ENCODE data around the gene STOM. TPM values are rescaled to one million over a fixed set of nuclear protein-coding genes. Genes with fewer than 3 reads are reported as not detected.
A peak's percentile ranks its signal among the peaks of the same experiment; 100 is the strongest.

The STOM gene
- total RNA-seq, 4 donors from 2014 or later = 78.2 to 195 (median 111) TPM

- TF ChIP-seq POLR2AphosphoS5 (IDR thresholded peaks at IDR 0.05) (no peak), EP300 (IDR thresholded peaks at IDR 0.05; ENCODE audit: low read depth) (no peak), POLR2A (IDR thresholded peaks at IDR 0.05) (no peak), CTCF (IDR thresholded peaks at IDR 0.05) (no peak)
- H3K36me3 ChIP-seq = peaks cover 0 to 68% (median 27%) of the 10 kb centered on the region in 4 donors
- no peaks in the 10 kb centered on the region for H3K27me3 ChIP-seq
- intact Hi-C loops (cut with DNase I; ENCODE audit: low total_unique reads) (loop anchor here (5.0 kb wide), 1 partner anchor 90 kb away; no protein-coding TSS in a partner anchor), in situ Hi-C loops (cut with MboI; ENCODE audit: low pct_ligation_motif_present in 1 of 4, low pct_unique_long_range_greater_than_20kb in 1 of 4, low sequenced_read_pairs in 3 of 4) (loop anchor here in 2 of 4 donors (25.0 kb wide), 1 partner anchor 100 kb away; the partner anchor contains the start of gene RAB14 (in 2 of the 2))
- no peak for DNase-seq
- 91 to 96% methylated on average over 4 to 17 of the region's 17 CpGs for WGBS, 2 donors (ENCODE audit: low coverage in 1 of 2)
- peaks cover 0 to 7% (median 0%) of the 10 kb centered on the region in 4 donors for H3K4me1 ChIP-seq
- no peak overlapping the region for H3K27ac ChIP-seq
- H3K9me3 ChIP-seq = no peaks in the 10 kb centered on the region
- no peak overlapping the region for H3K4me3 ChIP-seq
These were observed 57.9 kb downstream of the STOM start for GRCh38 chr9:121312169-121312568.

GRCh38 chr9:121310571-121310970 lies 59.5 kb downstream of the STOM start:
- H3K27me3 ChIP-seq = no peaks in the 10 kb centered on the region
- H3K4me3 ChIP-seq = no peak overlapping the region
- 84 to 90% methylated on average over 2 to 9 of the region's 9 CpGs for WGBS, 2 donors (ENCODE audit: low coverage in 1 of 2)
- in situ Hi-C loops (cut with MboI; ENCODE audit: low pct_ligation_motif_present in 1 of 4, low pct_unique_long_range_greater_than_20kb in 1 of 4, low sequenced_read_pairs in 3 of 4) (loop anchor here in 2 of 4 donors (25.0 kb wide), 1 partner anchor 98 kb away; the partner anchor contains the start of gene RAB14 (in 2 of the 2)), intact Hi-C loops (cut with DNase I; ENCODE audit: low total_unique reads) (loop anchor here (5.0 kb wide), 1 partner anchor 88 kb away; no protein-coding TSS in a partner anchor)
- DNase-seq = no peak
- peaks cover 0 to 6% (median 0%) of the 10 kb centered on the region in 4 donors for H3K4me1 ChIP-seq
- H3K27ac ChIP-seq = no peak overlapping the region
- H3K9me3 ChIP-seq = no peaks in the 10 kb centered on the region
- peaks cover 0 to 60% (median 23%) of the 10 kb centered on the region in 4 donors for H3K36me3 ChIP-seq
- no peak for TF ChIP-seq POLR2AphosphoS5 (IDR thresholded peaks at IDR 0.05)
- TF ChIP-seq EP300 (IDR thresholded peaks at IDR 0.05; ENCODE audit: low read depth) = no peak
- no peak for TF ChIP-seq POLR2A (IDR thresholded peaks at IDR 0.05)
- no peak for TF ChIP-seq CTCF (IDR thresholded peaks at IDR 0.05)

GRCh38 chr9:121309833-121310425 lies 60.1 kb downstream of the STOM start:
- in situ Hi-C loops (cut with MboI; ENCODE audit: low pct_ligation_motif_present in 1 of 4, low pct_unique_long_range_greater_than_20kb in 1 of 4, low sequenced_read_pairs in 3 of 4) = loop anchor here in 3 of 4 donors (10.0 to 25.0 kb wide), 2 partner anchors 95 to 98 kb away; partner anchors contain the start of gene RAB14 (in 2 of the 3)

More at GRCh38 chr9:121309833-121310425, 60.1 kb downstream of the STOM start:
- Histone ChIP-seq H3K4me3 (no peak overlapping the region), H3K36me3 (peaks cover 0 to 54% (median 23%) of the 10 kb centered on the region in 4 donors), H3K4me1 (peaks cover 0 to 7% (median under 1%) of the 10 kb centered on the region in 4 donors), H3K27me3 (no peaks in the 10 kb centered on the region), H3K9me3 (no peaks in the 10 kb centered on the region), H3K27ac (peak overlapping the region in 1 of 4 donors; percentile 30)
- WGBS, 2 donors (ENCODE audit: low coverage in 1 of 2) = 89 to 100% methylated on average over 4 to 7 of the region's 7 CpGs
- DNase-seq = no peak
- no peak for TF ChIP-seq EP300 (IDR thresholded peaks at IDR 0.05; ENCODE audit: low read depth)
- TF ChIP-seq POLR2A (IDR thresholded peaks at IDR 0.05) = no peak
- no peak for TF ChIP-seq CTCF (IDR thresholded peaks at IDR 0.05)
- no peak for TF ChIP-seq POLR2AphosphoS5 (IDR thresholded peaks at IDR 0.05)
- intact Hi-C loops (cut with DNase I; ENCODE audit: low total_unique reads) = loop anchor here (5.0 kb wide), 1 partner anchor 88 kb away; no protein-coding TSS in a partner anchor
